Brain microvascular endothelial cell (primary cell): ENCODE data around the gene CST5.
"Not testable (repeated sequence)": the region's sequence is repeated elsewhere in the genome, so short reads cannot be mapped to it uniquely, and the experiment has no call there.

Source experiments
- DNase-seq: peaks from one replicate; pipeline ENCODE4 v3.0.0-alpha.2; 2020
- H3K27ac ChIP-seq: fragments of 250-450 bp; sonication (Bioruptor Pico); 2 replicates; pipeline ENCODE4 v1.5.1; 2020; ENCODE audit warnings: mild to moderate bottlenecking, moderate library complexity
- H3K27me3 ChIP-seq: fragments of 250-450 bp; sonication (Bioruptor Pico); replicated peaks from 2 replicates; pipeline ENCODE4 v1.5.1; 2020; ENCODE audit warnings: mild to moderate bottlenecking
- H3K36me3 ChIP-seq: fragments of 250-450 bp; sonication (Bioruptor Pico); replicated peaks from 2 replicates; pipeline ENCODE4 v1.5.1; 2020; ENCODE audit warnings: mild to moderate bottlenecking
- H3K4me3 ChIP-seq: 2 replicates; pipeline ENCODE4 v1.5.1; 2011; ENCODE audit warnings: low read depth, mild to moderate bottlenecking, control low read depth, low read length, moderate library complexity
- CTCF ChIP-seq: IDR thresholded peaks from 2 replicates; pipeline ENCODE4 v1.5.1; 2011; ENCODE audit warnings: low read depth, mild to moderate bottlenecking, moderate library complexity, low read length, control low read depth, inconsistent platforms; ENCODE audit errors: missing control alignments
- in situ Hi-C: cut with HindIII; loops from 2 replicates; pipeline ENCODE4 v1.10.0; 2017; ENCODE audit warnings: low sequenced_read_pairs, low pct_ligation_motif_present

CST5 gene

GRCh38 chr20:23918896-23919295, 39.3 kb upstream of the CST5 start:
- Histone ChIP-seq H3K4me3 (no peak overlapping the region), H3K36me3 (no peaks in the 10 kb centered on the region), H3K27me3 (no peaks in the 10 kb centered on the region), H3K27ac (no peak overlapping the region)
- no peak for TF ChIP-seq CTCF
- in situ Hi-C loops, result no loop called here
- DNase-seq, result no peak

GRCh38 chr20:23918101-23918862, 38.7 kb upstream of the CST5 start:
- no peak for DNase-seq
- in situ Hi-C loops, result no loop called here
- H3K27ac ChIP-seq, result no peak overlapping the region
- no peak for TF ChIP-seq CTCF
- H3K4me3 ChIP-seq, result no peak overlapping the region
- H3K36me3 ChIP-seq, result no peaks in the 10 kb centered on the region
- no peaks in the 10 kb centered on the region for H3K27me3 ChIP-seq

GRCh38 chr20:23917024-23917725, 37.6 kb upstream of the CST5 start:
- TF ChIP-seq CTCF, result no peak

GRCh38 chr20:23915844-23916243, 36.3 kb upstream of the CST5 start:
- in situ Hi-C loops, result no loop called here
- Histone ChIP-seq H3K4me3 (no peak overlapping the region), H3K27ac (no peak overlapping the region), H3K36me3 (no peaks in the 10 kb centered on the region), H3K27me3 (no peaks in the 10 kb centered on the region)
- no peak for TF ChIP-seq CTCF
- DNase-seq, result no peak

More at GRCh38 chr20:23917024-23917725, 37.6 kb upstream of the CST5 start:
- in situ Hi-C loops, result no loop called here
- Histone ChIP-seq H3K27me3 (no peaks in the 10 kb centered on the region), H3K27ac (no peak overlapping the region), H3K4me3 (no peak overlapping the region), H3K36me3 (no peaks in the 10 kb centered on the region)
- DNase-seq, result no peak

GRCh38 chr20:23914469-23914868, 34.9 kb upstream of the CST5 start:
- DNase-seq, H3K36me3 ChIP-seq, H3K4me3 ChIP-seq, H3K27ac ChIP-seq, in situ Hi-C loops, H3K27me3 ChIP-seq: not testable (repeated sequence)

- no peak for TF ChIP-seq CTCF
- Histone ChIP-seq H3K4me3 (no peak overlapping the region), H3K27me3 (no peaks in the 10 kb centered on the region), H3K36me3 (no peaks in the 10 kb centered on the region), H3K27ac (no peak overlapping the region)
- no peak for DNase-seq
- in situ Hi-C loops, result no loop called here
Observed at GRCh38 chr20:23910210-23910609, 30.7 kb upstream of the CST5 start.
